SK-N-SH treated with all-trans-retinoic acid at 6 μM for 48 hours (cell line): Measurements from ENCODE around the gene TMBIM6.

Experiments used
- ATAC-seq: fragments of 200-7000 bp; cut with Tn5 transposase; 3 replicates; pipeline ENCODE4 v1.9.1; 2020; ENCODE audit warnings: mild to moderate bottlenecking, moderate library complexity
- ARNTL ChIP-seq: fragments of 450-650 bp; formaldehyde crosslinking; IDR thresholded peaks from 2 replicates; pipeline ENCODE4 v1.5.0; 2020; ENCODE audit warnings: low read depth, mild to moderate bottlenecking, moderate library complexity, borderline replicate concordance
- BACH2 ChIP-seq: fragments of 250-450 bp; sonication (Bioruptor Pico); IDR thresholded peaks from 2 replicates; pipeline ENCODE4 v1.9.0; 2021; ENCODE audit warnings: mild to moderate bottlenecking, borderline replicate concordance
- ISL1 ChIP-seq: fragments of 250-450 bp; sonication (Bioruptor Pico); IDR thresholded peaks from 2 replicates; pipeline ENCODE4 v2.1.2; 2022; ENCODE audit warnings: mild to moderate bottlenecking, moderate library complexity
- PPARA ChIP-seq: fragments of 250-450 bp; sonication (Bioruptor Pico); IDR thresholded peaks from 2 replicates; pipeline ENCODE4 v1.5.0; 2020; ENCODE audit warnings: mild to moderate bottlenecking, borderline replicate concordance
- RARB ChIP-seq: fragments of 250-450 bp; sonication (Bioruptor Pico); IDR thresholded peaks from 2 replicates; pipeline ENCODE4 v1.8.0; 2021; ENCODE audit warnings: mild to moderate bottlenecking, moderate library complexity
- SNAI2 ChIP-seq: fragments of 250-450 bp; sonication (Bioruptor Pico); IDR thresholded peaks from 2 replicates; pipeline ENCODE4 v1.5.0; 2020; ENCODE audit warnings: mild to moderate bottlenecking, moderate library complexity
- TCF4 ChIP-seq: fragments of 250-450 bp; sonication (Bioruptor Pico); IDR thresholded peaks from 2 replicates; pipeline ENCODE4 v1.8.0; 2021; ENCODE audit warnings: mild to moderate bottlenecking, moderate library complexity, borderline replicate concordance
- TOX ChIP-seq: fragments of 250-450 bp; sonication (Bioruptor Pico); IDR thresholded peaks from 2 replicates; pipeline ENCODE4 v1.8.0; 2021; ENCODE audit warnings: mild to moderate bottlenecking, moderate library complexity, borderline replicate concordance
- ZFP3 ChIP-seq: fragments of 250-450 bp; sonication (Bioruptor Pico); IDR thresholded peaks from 2 replicates; pipeline ENCODE4 v1.5.0; 2020; ENCODE audit warnings: mild to moderate bottlenecking, moderate library complexity
- ZFP30 ChIP-seq: fragments of 450-650 bp; formaldehyde crosslinking; IDR thresholded peaks from 2 replicates; pipeline ENCODE4 v1.5.0; 2022; ENCODE audit warnings: mild to moderate bottlenecking, moderate library complexity
- ZNF70 ChIP-seq: fragments of 450-650 bp; formaldehyde crosslinking; IDR thresholded peaks from 2 replicates; pipeline ENCODE4 v1.5.0; 2020; ENCODE audit warnings: mild to moderate bottlenecking, moderate library complexity
- ZNF8 ChIP-seq: fragments of 450-650 bp; formaldehyde crosslinking; IDR thresholded peaks from 2 replicates; pipeline ENCODE4 v1.5.0; 2020; ENCODE audit warnings: mild to moderate bottlenecking, moderate library complexity
- TF ChIP-seq, protein P1 (sequence below): fragments of 250-450 bp; sonication (Bioruptor Pico); IDR thresholded peaks from 2 replicates; pipeline ENCODE4 v1.5.1; 2021; ENCODE audit warnings: mild to moderate bottlenecking, moderate library complexity
- TF ChIP-seq, protein P2 (sequence below): fragments of 250-450 bp; sonication (Bioruptor Pico); IDR thresholded peaks from 2 replicates; pipeline ENCODE4 v1.5.1; 2020; ENCODE audit warnings: low read depth, mild to moderate bottlenecking, moderate library complexity
- TF ChIP-seq, protein P3 (sequence below): fragments of 250-450 bp; sonication (Bioruptor Pico); IDR thresholded peaks from 2 replicates; pipeline ENCODE4 v1.8.0; 2021; ENCODE audit warnings: low read depth, mild to moderate bottlenecking, moderate library complexity, borderline replicate concordance
- TF ChIP-seq, protein P4 (sequence below): fragments of 250-450 bp; sonication (Bioruptor Pico); IDR thresholded peaks from 2 replicates; pipeline ENCODE4 v1.5.0; 2020; ENCODE audit warnings: mild to moderate bottlenecking, moderate library complexity
- TF ChIP-seq, protein P5 (sequence below): fragments of 250-450 bp; sonication (Bioruptor Pico); IDR thresholded peaks from 2 replicates; pipeline ENCODE4 v1.8.0; 2020; ENCODE audit warnings: mild to moderate bottlenecking, moderate library complexity, borderline replicate concordance

TMBIM6 gene

DNA sequence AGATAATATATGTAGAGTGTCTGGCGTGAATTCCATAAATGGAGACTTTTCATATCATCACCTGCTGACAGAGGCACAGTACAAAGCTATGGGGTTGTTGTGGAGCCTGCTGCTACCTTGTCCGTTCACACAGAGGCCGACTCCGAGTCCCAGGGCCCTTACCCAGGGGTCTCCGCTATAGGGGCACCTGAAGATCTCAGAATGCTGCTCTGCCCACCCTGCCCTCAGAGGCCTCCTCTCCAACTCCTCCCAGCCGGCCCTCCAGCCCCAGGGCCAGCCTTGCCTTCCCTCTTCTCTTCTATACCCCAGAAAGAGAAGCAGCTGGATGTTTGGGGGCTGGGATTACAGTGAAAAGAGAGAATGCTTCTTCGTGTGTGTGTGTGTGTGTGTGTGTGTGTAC lies 65.5 kb downstream of the TMBIM6 start (continued):
- TF ChIP-seq, protein P1, sequence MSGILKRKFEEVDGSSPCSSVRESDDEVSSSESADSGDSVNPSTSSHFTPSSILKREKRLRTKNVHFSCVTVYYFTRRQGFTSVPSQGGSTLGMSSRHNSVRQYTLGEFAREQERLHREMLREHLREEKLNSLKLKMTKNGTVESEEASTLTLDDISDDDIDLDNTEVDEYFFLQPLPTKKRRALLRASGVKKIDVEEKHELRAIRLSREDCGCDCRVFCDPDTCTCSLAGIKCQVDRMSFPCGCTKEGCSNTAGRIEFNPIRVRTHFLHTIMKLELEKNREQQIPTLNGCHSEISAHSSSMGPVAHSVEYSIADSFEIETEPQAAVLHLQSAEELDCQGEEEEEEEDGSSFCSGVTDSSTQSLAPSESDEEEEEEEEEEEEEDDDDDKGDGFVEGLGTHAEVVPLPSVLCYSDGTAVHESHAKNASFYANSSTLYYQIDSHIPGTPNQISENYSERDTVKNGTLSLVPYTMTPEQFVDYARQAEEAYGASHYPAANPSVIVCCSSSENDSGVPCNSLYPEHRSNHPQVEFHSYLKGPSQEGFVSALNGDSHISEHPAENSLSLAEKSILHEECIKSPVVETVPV (CRISPR knock-in tag), result no peak
- TF ChIP-seq, all 23 proteins: peak for 0

DNA sequence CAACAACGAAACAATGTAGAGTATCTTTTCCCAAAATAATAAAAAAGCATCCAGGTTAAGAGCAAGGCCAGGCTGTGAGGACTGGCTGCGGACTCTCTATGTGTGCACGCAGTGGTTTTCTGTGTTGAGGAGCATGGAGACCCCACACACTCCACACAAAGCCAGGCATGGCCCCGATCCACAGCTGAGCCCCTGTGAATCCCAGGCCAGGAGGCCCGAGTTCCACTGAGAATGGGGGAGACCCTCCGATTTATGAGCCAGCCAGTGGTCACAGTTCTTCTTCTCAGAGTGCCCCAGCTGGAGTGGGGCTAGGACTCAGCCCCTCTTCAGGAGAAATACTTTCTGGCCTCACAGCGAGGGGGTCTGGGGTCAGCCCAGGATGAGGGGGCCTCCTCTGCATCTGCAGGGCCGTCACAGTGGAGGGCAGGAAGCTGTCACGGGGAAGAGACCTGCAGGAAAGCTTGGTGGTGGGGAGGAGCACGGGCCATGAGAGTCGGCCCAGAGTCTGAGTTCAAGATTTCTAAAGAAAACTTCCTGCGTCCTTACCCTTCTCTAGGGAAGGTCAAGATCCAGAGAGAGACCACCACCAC lies 66.7 kb downstream of the TMBIM6 start:
- ATAC-seq, result no peak
- TF ChIP-seq ZFP3 (CRISPR knock-in tag) (no peak), TCF4 (no peak), SNAI2 (CRISPR knock-in tag) (no peak), ISL1 (CRISPR knock-in tag) (no peak)
- TF ChIP-seq, protein P2, sequence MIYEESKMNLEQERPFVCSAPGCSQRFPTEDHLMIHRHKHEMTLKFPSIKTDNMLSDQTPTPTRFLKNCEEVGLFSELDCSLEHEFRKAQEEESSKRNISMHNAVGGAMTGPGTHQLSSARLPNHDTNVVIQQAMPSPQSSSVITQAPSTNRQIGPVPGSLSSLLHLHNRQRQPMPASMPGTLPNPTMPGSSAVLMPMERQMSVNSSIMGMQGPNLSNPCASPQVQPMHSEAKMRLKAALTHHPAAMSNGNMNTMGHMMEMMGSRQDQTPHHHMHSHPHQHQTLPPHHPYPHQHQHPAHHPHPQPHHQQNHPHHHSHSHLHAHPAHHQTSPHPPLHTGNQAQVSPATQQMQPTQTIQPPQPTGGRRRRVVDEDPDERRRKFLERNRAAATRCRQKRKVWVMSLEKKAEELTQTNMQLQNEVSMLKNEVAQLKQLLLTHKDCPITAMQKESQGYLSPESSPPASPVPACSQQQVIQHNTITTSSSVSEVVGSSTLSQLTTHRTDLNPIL (CRISPR knock-in tag), result no peak
- TF ChIP-seq, protein P3, sequence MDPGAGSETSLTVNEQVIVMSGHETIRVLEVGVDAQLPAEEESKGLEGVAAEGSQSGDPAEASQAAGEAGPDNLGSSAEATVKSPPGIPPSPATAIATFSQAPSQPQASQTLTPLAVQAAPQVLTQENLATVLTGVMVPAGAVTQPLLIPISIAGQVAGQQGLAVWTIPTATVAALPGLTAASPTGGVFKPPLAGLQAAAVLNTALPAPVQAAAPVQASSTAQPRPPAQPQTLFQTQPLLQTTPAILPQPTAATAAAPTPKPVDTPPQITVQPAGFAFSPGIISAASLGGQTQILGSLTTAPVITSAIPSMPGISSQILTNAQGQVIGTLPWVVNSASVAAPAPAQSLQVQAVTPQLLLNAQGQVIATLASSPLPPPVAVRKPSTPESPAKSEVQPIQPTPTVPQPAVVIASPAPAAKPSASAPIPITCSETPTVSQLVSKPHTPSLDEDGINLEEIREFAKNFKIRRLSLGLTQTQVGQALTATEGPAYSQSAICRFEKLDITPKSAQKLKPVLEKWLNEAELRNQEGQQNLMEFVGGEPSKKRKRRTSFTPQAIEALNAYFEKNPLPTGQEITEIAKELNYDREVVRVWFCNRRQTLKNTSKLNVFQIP (CRISPR knock-in tag), result no peak

DNA sequence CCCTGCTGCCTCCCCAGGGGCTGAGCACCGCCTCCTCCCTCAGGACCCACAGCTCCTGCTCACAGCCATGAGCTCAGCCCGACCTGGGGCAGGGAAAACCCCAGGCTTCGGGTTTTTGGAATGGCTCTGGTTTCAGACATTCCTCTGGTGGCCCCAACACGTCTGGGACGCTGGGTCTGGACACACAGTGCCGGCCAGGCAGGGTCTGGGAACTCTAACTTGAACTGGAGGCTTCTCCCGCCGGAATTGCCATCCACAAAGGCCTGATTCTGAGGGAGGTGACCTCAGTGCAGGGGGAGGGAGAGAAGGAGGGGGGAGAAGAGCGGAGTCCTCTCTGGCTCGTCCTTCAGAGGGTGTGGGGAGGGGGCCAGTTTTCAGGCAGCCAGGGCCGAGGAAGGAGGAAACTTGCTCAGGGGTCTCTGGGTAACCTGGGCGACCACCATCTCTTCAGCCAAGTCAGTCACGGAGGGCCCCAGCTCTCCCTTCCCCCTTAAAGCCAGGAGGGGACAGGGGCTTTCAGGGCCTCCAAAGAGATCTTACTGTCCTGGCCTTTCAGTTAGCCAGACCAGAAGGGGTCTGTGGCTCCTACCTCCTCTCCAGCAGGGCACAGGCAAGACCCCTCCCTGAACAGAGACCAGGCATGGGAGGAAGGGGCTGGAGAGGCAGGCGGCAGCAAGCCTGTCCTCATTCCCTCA lies 67.5 kb downstream of the TMBIM6 start:
- TF ChIP-seq, protein P1 (CRISPR knock-in tag), result no peak
- TF ChIP-seq TCF4 (no peak), ZNF8 (no peak), ARNTL (CRISPR knock-in tag) (no peak), RARB (CRISPR knock-in tag) (no peak), PPARA (CRISPR knock-in tag) (no peak), ZNF70 (CRISPR knock-in tag) (no peak), TOX (CRISPR knock-in tag) (no peak), ZFP30 (CRISPR knock-in tag) (no peak), BACH2 (CRISPR knock-in tag) (no peak)
- TF ChIP-seq, protein P3 (CRISPR knock-in tag), result no peak
- TF ChIP-seq, protein P4, sequence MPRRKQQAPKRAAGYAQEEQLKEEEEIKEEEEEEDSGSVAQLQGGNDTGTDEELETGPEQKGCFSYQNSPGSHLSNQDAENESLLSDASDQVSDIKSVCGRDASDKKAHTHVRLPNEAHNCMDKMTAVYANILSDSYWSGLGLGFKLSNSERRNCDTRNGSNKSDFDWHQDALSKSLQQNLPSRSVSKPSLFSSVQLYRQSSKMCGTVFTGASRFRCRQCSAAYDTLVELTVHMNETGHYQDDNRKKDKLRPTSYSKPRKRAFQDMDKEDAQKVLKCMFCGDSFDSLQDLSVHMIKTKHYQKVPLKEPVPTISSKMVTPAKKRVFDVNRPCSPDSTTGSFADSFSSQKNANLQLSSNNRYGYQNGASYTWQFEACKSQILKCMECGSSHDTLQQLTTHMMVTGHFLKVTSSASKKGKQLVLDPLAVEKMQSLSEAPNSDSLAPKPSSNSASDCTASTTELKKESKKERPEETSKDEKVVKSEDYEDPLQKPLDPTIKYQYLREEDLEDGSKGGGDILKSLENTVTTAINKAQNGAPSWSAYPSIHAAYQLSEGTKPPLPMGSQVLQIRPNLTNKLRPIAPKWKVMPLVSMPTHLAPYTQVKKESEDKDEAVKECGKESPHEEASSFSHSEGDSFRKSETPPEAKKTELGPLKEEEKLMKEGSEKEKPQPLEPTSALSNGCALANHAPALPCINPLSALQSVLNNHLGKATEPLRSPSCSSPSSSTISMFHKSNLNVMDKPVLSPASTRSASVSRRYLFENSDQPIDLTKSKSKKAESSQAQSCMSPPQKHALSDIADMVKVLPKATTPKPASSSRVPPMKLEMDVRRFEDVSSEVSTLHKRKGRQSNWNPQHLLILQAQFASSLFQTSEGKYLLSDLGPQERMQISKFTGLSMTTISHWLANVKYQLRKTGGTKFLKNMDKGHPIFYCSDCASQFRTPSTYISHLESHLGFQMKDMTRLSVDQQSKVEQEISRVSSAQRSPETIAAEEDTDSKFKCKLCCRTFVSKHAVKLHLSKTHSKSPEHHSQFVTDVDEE (CRISPR knock-in tag), result no peak
- TF ChIP-seq, protein P5, sequence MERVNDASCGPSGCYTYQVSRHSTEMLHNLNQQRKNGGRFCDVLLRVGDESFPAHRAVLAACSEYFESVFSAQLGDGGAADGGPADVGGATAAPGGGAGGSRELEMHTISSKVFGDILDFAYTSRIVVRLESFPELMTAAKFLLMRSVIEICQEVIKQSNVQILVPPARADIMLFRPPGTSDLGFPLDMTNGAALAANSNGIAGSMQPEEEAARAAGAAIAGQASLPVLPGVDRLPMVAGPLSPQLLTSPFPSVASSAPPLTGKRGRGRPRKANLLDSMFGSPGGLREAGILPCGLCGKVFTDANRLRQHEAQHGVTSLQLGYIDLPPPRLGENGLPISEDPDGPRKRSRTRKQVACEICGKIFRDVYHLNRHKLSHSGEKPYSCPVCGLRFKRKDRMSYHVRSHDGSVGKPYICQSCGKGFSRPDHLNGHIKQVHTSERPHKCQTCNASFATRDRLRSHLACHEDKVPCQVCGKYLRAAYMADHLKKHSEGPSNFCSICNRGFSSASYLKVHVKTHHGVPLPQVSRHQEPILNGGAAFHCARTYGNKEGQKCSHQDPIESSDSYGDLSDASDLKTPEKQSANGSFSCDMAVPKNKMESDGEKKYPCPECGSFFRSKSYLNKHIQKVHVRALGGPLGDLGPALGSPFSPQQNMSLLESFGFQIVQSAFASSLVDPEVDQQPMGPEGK, result no peak

More for the DNA sequence above, 67.5 kb downstream of the TMBIM6 start:
- ATAC-seq, result no peak
